HG02571 (cell line): Measurements from ENCODE around the gene ATP11C.
"Not testable (repeated sequence)": the region's sequence is repeated elsewhere in the genome, so short reads cannot be mapped to it uniquely, and the experiment has no call there.

Source experiments
- ATAC-seq: cut with Tn5 transposase; IDR thresholded peaks from one replicate; pipeline ENCODE4 v1.9.1; 2021; ENCODE audit warnings: mild to moderate bottlenecking, moderate library complexity; ENCODE audit not compliant: unreplicated experiment

ATP11C gene

GRCh38 chrX:139932901-139933796 is at the start of gene ATP11C:
ATP11C (minus strand) TSS chrX:139933053; CDS start chrX:139932042, 1,011 bp downstream.
- peak; percentile 77 for ATAC-seq

DNA sequence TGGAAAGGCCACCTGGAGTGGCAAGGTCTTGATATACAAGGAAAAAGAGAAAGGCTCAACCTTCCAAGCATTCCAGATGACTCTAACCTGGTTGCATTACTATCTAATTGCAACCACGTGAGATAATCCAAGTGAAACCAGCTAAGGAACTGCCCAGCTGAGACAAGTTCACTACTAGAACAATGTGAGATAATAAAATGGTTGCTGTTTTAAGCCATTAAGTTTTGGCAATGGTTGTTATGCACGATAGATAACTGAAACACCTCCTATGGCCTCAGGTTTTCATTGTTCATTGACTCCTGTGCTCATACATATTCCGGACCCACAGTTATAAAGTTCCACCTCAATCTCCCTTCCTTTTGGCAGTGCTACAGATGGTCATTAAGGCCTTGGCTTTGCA is 41.6 kb upstream of the ATP11C start:
- ATAC-seq: no peak

DNA sequence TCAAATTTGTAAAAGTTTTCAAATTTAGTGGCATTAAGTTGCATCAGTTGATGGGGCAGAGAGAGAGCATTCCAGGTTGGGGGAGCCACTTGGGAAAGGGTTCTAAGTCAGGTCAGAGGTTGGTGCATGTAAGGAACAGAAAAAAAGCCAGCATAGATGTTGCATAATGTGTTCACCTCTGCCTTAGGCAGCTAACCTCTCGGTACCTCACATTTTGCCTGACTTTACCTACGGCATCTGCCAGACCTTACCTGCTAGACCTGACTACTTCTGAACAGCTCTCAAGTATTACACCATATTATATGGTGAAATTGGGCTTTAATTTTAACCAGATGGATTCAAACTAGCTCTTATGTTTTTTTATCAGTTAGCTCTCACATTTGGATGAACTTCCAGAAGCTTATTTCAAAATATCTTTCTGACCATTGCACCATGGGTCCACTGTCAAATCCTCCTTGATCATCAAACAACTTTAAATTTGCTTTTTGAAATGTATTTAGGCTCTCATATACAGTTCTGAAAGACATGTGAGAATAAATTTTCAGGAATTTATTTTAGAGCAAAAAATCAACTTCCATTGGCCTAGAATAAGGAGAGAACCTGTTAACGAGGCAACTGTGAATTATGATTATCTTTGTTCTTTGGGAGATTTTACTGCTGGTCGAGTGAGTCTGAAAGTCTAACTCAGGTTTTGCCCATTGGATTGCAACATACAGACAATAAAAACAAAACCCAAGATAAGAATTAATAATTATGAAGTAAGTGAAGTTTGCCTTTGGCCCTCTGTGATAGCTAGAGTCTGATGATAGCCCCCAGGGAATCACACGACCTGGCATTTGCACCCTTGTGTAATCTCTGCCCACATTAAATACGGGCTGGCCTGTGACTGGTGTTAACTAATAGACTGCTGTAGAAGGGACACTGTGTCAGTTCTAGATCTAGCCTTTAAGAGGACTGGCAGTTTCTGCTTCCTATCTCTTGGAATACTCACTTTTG is 40.1 kb upstream of the ATP11C start:
- no peak for ATAC-seq

GRCh38 chrX:139972113-139972512 is 39.3 kb upstream of the ATP11C start:
- no peak for ATAC-seq

GRCh38 chrX:139971394-139971749 is 38.5 kb upstream of the ATP11C start:
- ATAC-seq: no peak

DNA sequence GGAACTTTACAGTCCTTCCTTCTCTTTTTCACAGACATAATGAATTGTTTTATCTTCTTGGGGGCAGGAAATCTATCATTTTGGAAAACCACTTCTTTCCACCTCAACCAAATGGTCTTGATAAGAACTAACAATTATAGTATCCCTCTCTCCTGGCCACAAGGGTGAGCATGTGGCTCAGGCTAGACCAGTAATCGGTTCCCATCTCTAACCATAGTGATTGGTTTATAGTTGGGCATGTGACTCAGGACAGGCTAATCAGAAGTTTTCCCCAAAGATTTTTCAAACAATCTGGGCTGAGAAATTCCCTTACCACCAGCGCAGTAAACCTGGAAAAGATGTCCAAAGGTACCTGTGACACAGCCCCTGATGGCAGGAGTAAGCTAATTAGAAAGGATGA is 36.4 kb upstream of the ATP11C start:
- ATAC-seq: no peak

DNA sequence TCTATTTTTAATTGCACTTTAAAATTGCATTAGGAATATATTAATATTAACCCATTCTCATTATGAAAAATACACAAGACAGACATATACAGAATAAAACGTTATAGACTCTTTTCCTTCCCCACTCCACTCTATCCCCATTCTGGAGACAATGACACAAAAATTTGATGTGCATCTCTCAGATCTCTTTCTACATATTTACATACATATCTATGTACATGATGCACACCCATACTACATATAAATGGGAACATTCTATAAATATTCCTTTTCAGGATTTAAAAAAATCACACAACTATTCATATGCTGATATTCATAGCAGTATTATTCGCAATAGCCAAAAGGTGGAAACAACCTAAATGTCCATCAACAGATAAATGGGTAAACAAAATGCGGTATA is 34.9 kb upstream of the ATP11C start:
- no peak for ATAC-seq

DNA sequence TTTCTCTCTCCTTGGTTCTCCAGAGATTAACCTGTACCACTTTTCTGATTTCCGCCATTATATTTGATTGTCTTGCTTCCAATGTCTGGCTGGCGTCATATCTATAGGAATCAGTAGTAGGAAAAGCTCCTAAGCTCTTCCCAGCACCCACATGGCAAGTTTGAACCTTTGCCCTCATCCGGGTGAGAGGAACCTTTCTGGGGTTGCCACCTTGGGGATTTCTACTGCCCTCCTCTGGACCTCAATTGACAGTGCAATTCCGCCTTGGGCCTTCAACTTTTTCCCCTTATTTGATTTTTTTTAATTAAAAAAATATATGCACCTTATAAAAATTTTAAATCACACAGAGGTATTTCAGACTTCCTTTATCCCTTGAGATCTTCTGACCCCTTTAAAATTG is 34.4 kb upstream of the ATP11C start:
- no peak for ATAC-seq

- ATAC-seq: not testable (repeated sequence)
Measured at GRCh38 chrX:139966159-139966558, 33.3 kb upstream of the ATP11C start.

GRCh38 chrX:139965421-139965820 is 32.6 kb upstream of the ATP11C start, which contains the start of gene CXorf66:
CXorf66 (minus strand) TSS chrX:139965521; CDS start chrX:139965496, 25 bp downstream.
- ATAC-seq: no peak

- not testable (repeated sequence) for ATAC-seq
Measured at GRCh38 chrX:139961091-139961490, 28.2 kb upstream of the ATP11C start.

DNA sequence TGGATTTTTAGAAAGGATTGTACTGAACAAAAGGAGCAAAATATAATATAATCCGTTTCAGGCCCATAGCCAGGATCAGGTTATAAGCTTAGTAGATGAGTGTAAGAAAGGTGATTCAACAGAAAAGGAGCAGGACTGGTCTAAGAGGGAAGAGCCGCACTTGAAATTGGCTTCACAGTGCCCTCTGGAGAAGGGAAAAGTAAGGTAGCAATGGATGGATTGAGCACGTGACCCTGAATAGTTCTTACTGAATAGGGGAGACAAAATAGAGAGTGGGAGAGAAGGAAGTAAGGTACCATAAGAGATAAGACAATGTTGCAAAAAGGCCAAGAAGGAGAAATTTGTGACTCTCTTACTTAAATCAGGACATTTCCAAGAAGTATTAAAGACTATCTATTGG is 16.9 kb upstream of the ATP11C start:
- no peak for ATAC-seq

GRCh38 chrX:139945075-139945474 is 12.2 kb upstream of the ATP11C start:
- no peak for ATAC-seq

DNA sequence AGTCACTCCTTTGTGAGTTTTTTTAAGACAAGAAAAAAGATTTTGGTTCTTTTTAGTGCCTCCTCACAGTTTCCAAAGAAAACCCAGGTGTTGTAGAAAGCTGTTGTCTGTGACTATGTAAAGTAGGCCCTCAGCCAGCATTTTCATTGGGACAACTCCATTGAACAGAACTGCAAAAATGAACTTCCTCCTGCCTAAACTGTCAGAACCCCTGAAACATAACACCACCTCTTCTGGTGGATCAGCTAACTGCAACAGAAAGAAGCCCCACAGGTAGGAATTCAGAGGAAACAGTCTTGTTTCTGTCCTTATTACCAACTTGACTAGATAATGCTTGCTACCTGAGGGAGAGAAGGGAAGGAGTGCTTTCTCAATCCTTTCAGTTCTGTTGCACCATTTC is 3.4 kb upstream of the ATP11C start:
- no peak for ATAC-seq

DNA sequence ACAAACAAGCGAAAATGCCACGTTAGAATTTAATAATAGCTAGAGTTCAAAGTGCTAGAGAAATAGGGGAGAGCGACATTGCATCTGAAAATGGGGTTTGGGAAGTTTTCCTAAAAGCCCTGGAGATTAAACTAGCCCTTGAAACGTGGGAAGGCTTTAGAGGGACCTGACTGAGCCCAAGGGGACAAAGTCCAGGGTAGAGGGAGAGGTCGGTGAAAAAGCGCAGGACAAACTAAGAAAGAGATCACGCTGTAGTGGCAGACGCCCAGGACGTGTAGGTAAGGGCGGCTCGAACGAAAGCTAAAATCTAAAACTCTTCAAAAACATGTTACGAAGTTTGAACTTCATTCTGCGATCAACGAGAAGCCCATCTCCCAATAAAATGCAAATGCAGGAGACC is 1.1 kb upstream of the ATP11C start:
- no peak for ATAC-seq

DNA sequence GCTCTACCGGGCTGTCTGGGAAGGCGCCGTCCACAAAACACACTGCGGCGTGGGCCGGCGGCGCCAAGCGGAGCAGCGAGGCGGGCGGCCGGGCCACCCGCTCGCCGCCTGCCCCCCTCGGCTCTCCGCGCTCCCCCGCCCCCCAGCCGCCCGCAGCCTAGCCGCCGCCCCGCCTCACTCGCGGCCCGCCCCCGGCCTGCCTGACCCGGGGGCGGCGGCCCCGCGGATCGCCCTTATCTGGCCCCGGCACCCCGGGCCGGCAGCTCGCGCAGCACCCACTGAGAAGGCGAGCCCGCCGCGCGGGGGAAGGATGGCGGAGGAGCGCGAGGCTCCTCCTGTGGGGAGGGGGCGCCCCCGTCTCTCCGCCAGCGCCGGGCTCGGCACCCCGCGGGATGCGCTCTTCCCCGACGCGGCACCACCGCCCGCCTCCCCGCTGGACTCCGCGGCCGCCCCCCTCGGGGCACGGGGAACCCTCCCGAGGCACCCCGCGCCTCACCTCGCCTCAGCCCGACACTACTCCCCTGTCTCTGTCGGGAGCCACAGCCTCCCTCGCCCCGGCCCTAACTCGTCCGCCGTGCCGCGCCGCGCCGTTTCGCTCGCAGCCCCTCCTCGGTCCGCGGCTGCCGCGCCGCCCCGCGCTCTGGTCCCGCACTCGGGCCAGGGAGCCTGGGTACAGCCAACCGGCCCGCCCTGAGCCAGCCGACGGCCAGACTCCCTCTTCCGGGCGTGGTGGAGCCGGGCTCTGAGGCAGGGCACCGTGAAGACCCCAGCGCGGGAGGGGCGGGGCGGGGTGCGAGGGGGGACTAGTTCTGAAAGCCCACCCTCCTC is 566 bp downstream of the ATP11C start:
- peak; percentile 38 for ATAC-seq

DNA sequence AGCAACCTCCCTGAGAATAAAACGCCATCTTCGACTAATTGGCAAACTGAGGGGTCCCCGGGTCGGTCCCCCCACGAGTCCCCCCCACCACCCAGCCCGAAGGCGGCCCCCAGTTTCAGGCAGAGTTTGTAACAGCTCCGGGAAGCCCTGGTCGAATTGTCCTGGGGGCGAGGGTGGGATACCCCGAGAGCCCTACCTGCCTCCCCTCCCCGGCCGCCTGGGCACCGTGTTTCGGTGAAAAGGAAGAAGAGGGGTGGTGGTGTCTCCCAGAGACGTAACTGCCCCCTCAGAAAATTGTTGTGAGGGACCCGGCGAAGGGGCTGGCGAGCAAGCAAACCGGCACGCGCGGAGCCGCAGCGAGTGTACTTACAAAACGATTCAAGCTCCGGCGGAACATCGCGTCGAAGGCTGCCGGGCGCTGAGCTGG is 1.2 kb downstream of the ATP11C start:
- no peak for ATAC-seq

DNA sequence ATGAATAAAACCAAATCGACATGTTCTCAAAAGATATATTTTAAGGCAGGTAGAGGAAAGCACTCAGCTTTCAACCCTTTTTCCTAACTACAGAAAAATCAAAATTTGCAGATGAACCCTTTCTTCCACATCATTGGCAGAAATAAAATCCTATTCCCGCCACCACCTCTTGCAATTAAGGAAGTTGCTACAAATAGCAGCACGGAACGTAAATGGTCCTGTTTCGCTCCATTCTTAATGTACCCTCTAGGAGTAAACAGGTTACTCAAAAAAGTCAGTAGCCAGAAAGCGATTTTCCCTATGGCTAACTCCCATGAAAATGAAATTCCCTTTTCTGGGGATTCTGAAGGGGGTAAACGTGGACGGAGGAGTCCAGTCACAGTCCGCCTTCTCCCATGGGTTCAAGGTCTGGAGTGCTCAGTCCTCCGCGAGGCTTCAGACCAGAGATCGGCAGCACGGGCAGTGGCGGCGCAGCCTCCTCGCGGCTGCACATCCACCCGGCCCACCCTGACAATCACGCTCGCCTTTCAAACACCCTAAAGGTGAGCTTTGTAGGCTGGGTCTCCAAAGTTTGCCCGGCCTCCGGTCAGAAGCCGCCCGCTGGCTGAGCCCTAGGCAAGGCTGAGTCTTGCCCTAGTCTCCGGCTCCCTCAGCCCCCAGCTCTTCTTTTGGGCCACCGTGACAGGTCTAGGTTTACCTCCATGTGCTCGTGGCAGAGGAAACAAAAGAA is 1.8 kb downstream of the ATP11C start:
- no peak for ATAC-seq

DNA sequence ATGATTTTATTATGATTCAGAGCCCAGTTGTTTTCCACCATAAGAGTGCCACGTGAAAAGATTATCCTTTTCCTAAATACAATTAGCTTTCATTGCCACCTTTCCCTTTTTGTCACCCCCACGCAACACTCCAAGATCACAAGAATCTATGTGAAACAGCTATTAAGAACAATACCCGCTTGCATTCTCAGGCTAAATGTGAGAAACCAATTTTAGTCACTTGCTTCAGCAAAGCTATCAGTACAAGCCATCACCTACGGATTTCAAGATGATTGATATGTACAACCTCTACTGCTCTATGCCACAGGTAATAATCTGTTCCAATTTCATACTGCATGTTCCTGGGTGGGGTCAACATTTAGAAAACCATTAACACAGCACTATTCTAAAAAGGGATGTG is 2.5 kb downstream of the ATP11C start:
- ATAC-seq: no peak

- no peak for ATAC-seq
Measured at GRCh38 chrX:139929876-139930275, 3.0 kb downstream of the ATP11C start.
